Caco-2 (cell line): ENCODE data around the gene CALHM3. TPM values are rescaled to one million over a fixed set of nuclear protein-coding genes. Genes with fewer than 3 reads are reported as not detected.

Experiments used
- BruUV-seq: library from RNA; stranded (reverse); fragments of 400-500 nt; replicated peaks from 2 replicates; lab custom pipeline; 2021; lab: Mats Ljungman, UMichigan
- CTCF ChIA-PET: fragments of 300-600 bp; sonication (Branson Sonifier 250); formaldehyde crosslinking; loops from one replicate; lab custom pipeline; 2022; ENCODE audit warnings: antibody characterized with exemption; lab: Charles Lee
- POLR2A ChIA-PET: fragments of 300-600 bp; sonication (Branson Sonifier 250); formaldehyde crosslinking; loops from one replicate; lab custom pipeline; 2022; ENCODE audit warnings: antibody characterized with exemption; lab: Charles Lee
- DNase-seq, 2 experiments: peaks; one replicate each; pipeline versions ENCODE4 v3.0.0 to v3.0.0-alpha.2; 2020 to 2022
- H3K27me3 ChIP-seq: replicated peaks from 2 replicates; pipeline ENCODE4 v1.6.0; 2011; ENCODE audit warnings: low read length; ENCODE audit not compliant: control insufficient read depth, insufficient read depth
- H3K36me3 ChIP-seq: 2 replicates; pipeline ENCODE4 v1.5.1; 2011; ENCODE audit warnings: low read length; ENCODE audit not compliant: control insufficient read depth, insufficient read depth
- H3K4me1 ChIP-seq: fragments of 250-450 bp; sonication (Bioruptor Pico); 2 replicates; pipeline ENCODE4 v1.5.1; 2020; ENCODE audit warnings: mild to moderate bottlenecking
- H3K4me3 ChIP-seq: 2 replicates; pipeline ENCODE4 v1.5.1; 2011; ENCODE audit warnings: low read depth, mild to moderate bottlenecking, control low read depth, low read length
- H3K9me3 ChIP-seq: fragments of 250-450 bp; sonication (Bioruptor Pico); 2 replicates; pipeline ENCODE4 v1.5.1; 2020; ENCODE audit warnings: mild to moderate bottlenecking, moderate library complexity
- H3K27ac Mint-ChIP-seq: one replicate; pipeline ENCODE4 v1.8.0; 2022; ENCODE audit warnings: mixed read lengths; ENCODE audit not compliant: unreplicated experiment
- H3K27me3 Mint-ChIP-seq: one replicate; pipeline ENCODE4 v1.8.0; 2022; ENCODE audit warnings: mixed read lengths; ENCODE audit not compliant: insufficient read depth, unreplicated experiment
- H3K36me3 Mint-ChIP-seq: one replicate; pipeline ENCODE4 v1.8.0; 2022; ENCODE audit warnings: mild to moderate bottlenecking, mixed read lengths; ENCODE audit not compliant: insufficient read depth, unreplicated experiment
- H3K4me1 Mint-ChIP-seq: one replicate; pipeline ENCODE4 v1.8.0; 2022; ENCODE audit warnings: low read depth, mixed read lengths; ENCODE audit not compliant: unreplicated experiment
- H3K4me3 Mint-ChIP-seq: one replicate; pipeline ENCODE4 v1.8.0; 2022; ENCODE audit warnings: mild to moderate bottlenecking, moderate library complexity, mixed read lengths; ENCODE audit not compliant: unreplicated experiment
- H3K9me3 Mint-ChIP-seq: one replicate; pipeline ENCODE4 v1.8.0; 2022; ENCODE audit warnings: mixed read lengths; ENCODE audit not compliant: unreplicated experiment
- intact Hi-C: fragments of 100-400 bp; cut with micrococcal nuclease; formaldehyde crosslinking; loops from one replicate; pipeline ENCODE4 v1.10.0; 2022; ENCODE audit not compliant: unreplicated experiment
- total RNA-seq: library from RNA; stranded (reverse); gene quantifications from 2 replicates; pipeline ENCODE4 v1.2.3, GENCODE V29; 2022
- TF ChIP-seq, protein P1 (sequence below), 2 experiments: fragments of 200-600 bp in 1 of 2; IDR thresholded peaks; 1 replicate in 1 of 2; 2 replicates in 1 of 2; pipeline versions ENCODE4 v1.5.1 to v1.8.0; 2011 to 2022; ENCODE audit warnings: antibody characterized with exemption in 1 of 2, control low read depth in 1 of 2, inconsistent platforms in 1 of 2, low read depth in 1 of 2, low read length in 1 of 2, mild to moderate bottlenecking in 1 of 2, moderate library complexity in 1 of 2; ENCODE audit not compliant: insufficient read depth in 1 of 2, severe bottlenecking in 1 of 2, unreplicated experiment in 1 of 2

CALHM3 gene
- total RNA-seq, 1 experiment from 2014 or later, result 0.18 TPM

GRCh38 chr10:103517234-103518085 is 38.4 kb upstream of the CALHM3 start:
- CTCF ChIA-PET, result no interaction called here
- peaks cover 4% of the 10 kb centered on the region for H3K4me1 Mint-ChIP-seq
- no peak overlapping the region for H3K27ac Mint-ChIP-seq
- peaks cover 17% of the 10 kb centered on the region for H3K4me1 ChIP-seq
- BruUV-seq, result no TSS peak
- H3K9me3 Mint-ChIP-seq, result peaks cover 10% of the 10 kb centered on the region
- H3K27me3 ChIP-seq, result no peaks in the 10 kb centered on the region; the same call in 1 of the 2 replicates
- H3K36me3 Mint-ChIP-seq, result no peaks in the 10 kb centered on the region
- no peak overlapping the region for H3K4me3 Mint-ChIP-seq
- no peaks in the 10 kb centered on the region for H3K9me3 ChIP-seq
- H3K27me3 Mint-ChIP-seq, result no peaks in the 10 kb centered on the region
- no peaks in the 10 kb centered on the region for H3K36me3 ChIP-seq
- POLR2A ChIA-PET, result no interaction called here
- intact Hi-C loops, result no loop called here
- no peak for DNase-seq
- H3K4me3 ChIP-seq, result no peak overlapping the region
- TF ChIP-seq, protein P1, sequence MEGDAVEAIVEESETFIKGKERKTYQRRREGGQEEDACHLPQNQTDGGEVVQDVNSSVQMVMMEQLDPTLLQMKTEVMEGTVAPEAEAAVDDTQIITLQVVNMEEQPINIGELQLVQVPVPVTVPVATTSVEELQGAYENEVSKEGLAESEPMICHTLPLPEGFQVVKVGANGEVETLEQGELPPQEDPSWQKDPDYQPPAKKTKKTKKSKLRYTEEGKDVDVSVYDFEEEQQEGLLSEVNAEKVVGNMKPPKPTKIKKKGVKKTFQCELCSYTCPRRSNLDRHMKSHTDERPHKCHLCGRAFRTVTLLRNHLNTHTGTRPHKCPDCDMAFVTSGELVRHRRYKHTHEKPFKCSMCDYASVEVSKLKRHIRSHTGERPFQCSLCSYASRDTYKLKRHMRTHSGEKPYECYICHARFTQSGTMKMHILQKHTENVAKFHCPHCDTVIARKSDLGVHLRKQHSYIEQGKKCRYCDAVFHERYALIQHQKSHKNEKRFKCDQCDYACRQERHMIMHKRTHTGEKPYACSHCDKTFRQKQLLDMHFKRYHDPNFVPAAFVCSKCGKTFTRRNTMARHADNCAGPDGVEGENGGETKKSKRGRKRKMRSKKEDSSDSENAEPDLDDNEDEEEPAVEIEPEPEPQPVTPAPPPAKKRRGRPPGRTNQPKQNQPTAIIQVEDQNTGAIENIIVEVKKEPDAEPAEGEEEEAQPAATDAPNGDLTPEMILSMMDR (IDR thresholded peaks at IDR 0.05; ENCODE audit: insufficient read depth in 1 of 2, low read depth in 1 of 2, low read length in 1 of 2, severe bottlenecking in 1 of 2, unreplicated experiment in 1 of 2), result no peak

DNA sequence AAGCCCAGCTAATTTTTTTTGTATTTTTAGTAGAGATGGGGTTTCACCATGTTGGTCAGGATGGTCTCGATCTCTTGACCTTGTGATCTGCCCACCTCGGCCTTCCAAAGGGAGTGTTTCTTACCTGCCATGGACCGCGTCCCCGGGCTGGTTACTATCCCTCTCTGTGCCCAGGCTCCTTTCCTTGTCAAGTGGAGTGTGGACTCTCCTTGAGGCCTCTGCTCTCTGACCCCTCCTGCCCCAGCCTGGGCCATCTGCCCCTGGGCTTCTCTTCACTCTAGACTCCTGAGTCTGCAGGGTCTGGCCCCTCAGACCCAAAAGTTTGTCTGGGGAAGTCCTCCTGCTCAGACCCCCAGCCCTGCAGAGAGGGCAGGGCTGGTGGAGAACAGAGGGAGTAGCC is 35.2 kb upstream of the CALHM3 start:
- H3K9me3 Mint-ChIP-seq, result no peaks in the 10 kb centered on the region
- ChIA-PET CTCF (no interaction called here), POLR2A (no interaction called here)
- no peak overlapping the region for H3K4me3 ChIP-seq
- no peaks in the 10 kb centered on the region for H3K36me3 ChIP-seq
- H3K27ac Mint-ChIP-seq, result no peak overlapping the region
- no TSS peak for BruUV-seq
- H3K9me3 ChIP-seq, result no peaks in the 10 kb centered on the region
- DNase-seq, result no peak
- intact Hi-C loops, result loop anchor here (5.0 kb wide), 1 partner anchor 63 kb away; no protein-coding TSS in a partner anchor
- peaks cover 32% of the 10 kb centered on the region for H3K4me1 ChIP-seq
- H3K36me3 Mint-ChIP-seq, result no peaks in the 10 kb centered on the region
- TF ChIP-seq, protein P1 (IDR thresholded peaks at IDR 0.05; ENCODE audit: insufficient read depth in 1 of 2, low read depth in 1 of 2, low read length in 1 of 2, severe bottlenecking in 1 of 2, unreplicated experiment in 1 of 2), result no peak
- H3K4me1 Mint-ChIP-seq, result peaks cover 16% of the 10 kb centered on the region
- H3K27me3 ChIP-seq, result no peaks in the 10 kb centered on the region; the same call in 1 of the 2 replicates
- H3K27me3 Mint-ChIP-seq, result no peaks in the 10 kb centered on the region
- H3K4me3 Mint-ChIP-seq, result no peak overlapping the region

- H3K36me3 ChIP-seq, result no peaks in the 10 kb centered on the region
- H3K27me3 Mint-ChIP-seq, result no peaks in the 10 kb centered on the region
- H3K27me3 ChIP-seq, result no peaks in the 10 kb centered on the region; the same call in 1 of the 2 replicates
- H3K9me3 ChIP-seq, result no peaks in the 10 kb centered on the region
- TF ChIP-seq, protein P1 (IDR thresholded peaks at IDR 0.05; ENCODE audit: insufficient read depth in 1 of 2, low read depth in 1 of 2, low read length in 1 of 2, severe bottlenecking in 1 of 2, unreplicated experiment in 1 of 2), result no peak
- no TSS peak for BruUV-seq
- peaks cover 16% of the 10 kb centered on the region for H3K4me1 Mint-ChIP-seq
- H3K36me3 Mint-ChIP-seq, result no peaks in the 10 kb centered on the region
- no peak for DNase-seq
- peak overlapping the region; percentile 54 for H3K27ac Mint-ChIP-seq
- POLR2A ChIA-PET, result no interaction called here
- peaks cover 32% of the 10 kb centered on the region for H3K4me1 ChIP-seq
- CTCF ChIA-PET, result no interaction called here
- H3K4me3 Mint-ChIP-seq, result no peak overlapping the region
- H3K9me3 Mint-ChIP-seq, result no peaks in the 10 kb centered on the region
- intact Hi-C loops, result loop anchor here (5.0 kb wide), 1 partner anchor 64 kb away; no protein-coding TSS in a partner anchor
- H3K4me3 ChIP-seq, result no peak overlapping the region
Observed at GRCh38 chr10:103513380-103514060, 34.5 kb upstream of the CALHM3 start.
